H1 (cell line): ENCODE results near the gene GPR171. TPM values are rescaled to one million over a fixed set of nuclear protein-coding genes. Genes with fewer than 3 reads are reported as not detected.

Source experiments
- CTCF ChIA-PET: fragments of 300-600 bp; sonication (Branson Sonifier 250); formaldehyde crosslinking; loops from one replicate; lab custom pipeline; 2021; ENCODE audit not compliant: partially characterized antibody; lab: Charles Lee
- POLR2A ChIA-PET: fragments of 300-600 bp; sonication (Branson Sonifier 250); formaldehyde crosslinking; loops from one replicate; lab custom pipeline; 2021; ENCODE audit warnings: inconsistent platforms; ENCODE audit not compliant: partially characterized antibody; lab: Charles Lee
- DNase-seq, 2 experiments: peaks; one replicate each; pipeline versions ENCODE4 v3.0.0 to v3.0.0-alpha.2; 2010 to 2022; ENCODE audit warnings: low spot score in 2 of 2, low read depth in 1 of 2, mixed read lengths in 1 of 2
- FAIRE-seq: peaks from 2 replicates; lab custom pipeline; 2011; peaks lifted over from hg19 to GRCh38; lab: Jason Lieb, UNC
- H2AFZ ChIP-seq: 2 replicates; pipeline ENCODE4 v1.8.1; 2012; ENCODE audit warnings: low read length, inconsistent platforms
- H2AK5ac ChIP-seq: 2 replicates; pipeline ENCODE4 v1.6.1; 2013; ENCODE audit warnings: low read depth, low read length
- H2BK120ac ChIP-seq: replicated peaks from 2 replicates; pipeline ENCODE3; 2013; ENCODE audit warnings: low read depth, low read length, inconsistent platforms
- H2BK12ac ChIP-seq: 2 replicates; pipeline ENCODE4 v1.6.1; 2013; ENCODE audit warnings: low read depth, low read length
- H2BK15ac ChIP-seq: 2 replicates; pipeline ENCODE4 v1.6.1; 2013; ENCODE audit warnings: low read length
- H2BK20ac ChIP-seq: 2 replicates; pipeline ENCODE4 v1.6.1; 2013; ENCODE audit warnings: low read length
- H2BK5ac ChIP-seq: 2 replicates; pipeline ENCODE4 v1.6.1; 2013; ENCODE audit warnings: low read depth, low read length
- H3K14ac ChIP-seq: 2 replicates; pipeline ENCODE4 v1.6.1; 2013; ENCODE audit warnings: inconsistent platforms; ENCODE audit not compliant: insufficient read length
- H3K18ac ChIP-seq: 2 replicates; pipeline ENCODE4 v1.6.1; 2013; ENCODE audit warnings: low read length; ENCODE audit errors: extremely low read depth
- H3K23ac ChIP-seq: 2 replicates; pipeline ENCODE4 v1.6.1; 2013; ENCODE audit warnings: inconsistent platforms; ENCODE audit not compliant: insufficient read length
- H3K23me2 ChIP-seq: 2 replicates; pipeline ENCODE4 v1.6.1; 2013; ENCODE audit warnings: low read depth, low read length
- H3K27ac ChIP-seq: 2 replicates; pipeline ENCODE4 v1.6.1; 2011; ENCODE audit warnings: low read depth, low read length, inconsistent platforms
- H3K27me3 ChIP-seq, 4 experiments: replicated peaks in 1 of 4; 1 replicate in 1 of 4; 2 replicates in 3 of 4; pipeline versions ENCODE4 v1.6.1 to v1.8.1; 2011 to 2013; ENCODE audit warnings: low read length in 3 of 4, mild to moderate bottlenecking in 3 of 4, inconsistent platforms in 2 of 4, mixed read lengths in 2 of 4, moderate library complexity in 1 of 4; ENCODE audit not compliant: control insufficient read depth in 3 of 4, insufficient read depth in 3 of 4; ENCODE audit errors: extremely low read depth in 1 of 4
- H3K36me3 ChIP-seq, 4 experiments: 2 replicates each; pipeline versions ENCODE4 v1.6.1 to v1.8.1; 2011 to 2013; ENCODE audit warnings: mild to moderate bottlenecking in 4 of 4, low read length in 3 of 4, moderate library complexity in 2 of 4, control low read depth in 1 of 4, inconsistent platforms in 1 of 4; ENCODE audit not compliant: insufficient read depth in 4 of 4, control insufficient read depth in 2 of 4
- H3K4ac ChIP-seq: replicated peaks from 2 replicates; pipeline ENCODE3; 2013; ENCODE audit warnings: low read length, low read depth, mixed read lengths, inconsistent platforms; ENCODE audit not compliant: insufficient read length
- H3K4me1 ChIP-seq, 4 experiments: replicated peaks in 1 of 4; 1 replicate in 1 of 4; 2 replicates in 3 of 4; pipeline versions ENCODE4 v1.6.1 to v1.8.1; 2011 to 2013; ENCODE audit warnings: low read length in 3 of 4, inconsistent platforms in 2 of 4, mixed read lengths in 1 of 4; ENCODE audit not compliant: insufficient read depth in 4 of 4, control insufficient read depth in 3 of 4
- H3K4me2 ChIP-seq, 2 experiments: 2 replicates each; pipeline versions ENCODE4 v1.6.1 to v1.8.1; 2011 to 2013; ENCODE audit warnings: low read depth in 2 of 2, low read length in 2 of 2, control low read depth in 1 of 2, inconsistent platforms in 1 of 2, mild to moderate bottlenecking in 1 of 2; ENCODE audit not compliant: insufficient read depth in 1 of 2
- H3K4me3 ChIP-seq, 4 experiments: fragments of 200-600, 300-600 bp in 1 of 4; sonication (generic), shearing (Covaris generic), sonication (Bioruptor Twin) in 1 of 4; 2 replicates each; pipeline versions ENCODE4 v1.5.1 to v1.8.1; 2011 to 2016; ENCODE audit warnings: low read length in 4 of 4, low read depth in 3 of 4, control low read depth in 2 of 4, inconsistent platforms in 2 of 4, mild to moderate bottlenecking in 2 of 4, mixed read lengths in 1 of 4, moderate library complexity in 1 of 4; ENCODE audit not compliant: insufficient read depth in 2 of 4; ENCODE audit errors: extremely low read depth in 1 of 4
- H3K56ac ChIP-seq: replicated peaks from 2 replicates; pipeline ENCODE3; 2013; ENCODE audit warnings: low read depth, mild to moderate bottlenecking, mixed read lengths, low read length, inconsistent platforms; ENCODE audit not compliant: insufficient read length
- H3K79me1 ChIP-seq: 2 replicates; pipeline ENCODE4 v1.6.1; 2013; ENCODE audit warnings: low read depth, low read length, control low read depth
- H3K79me2 ChIP-seq, 2 experiments: 2 replicates each; pipeline versions ENCODE4 v1.6.1 to v1.8.1; 2012 to 2013; ENCODE audit warnings: low read length in 2 of 2, mild to moderate bottlenecking in 2 of 2, inconsistent platforms in 1 of 2; ENCODE audit not compliant: insufficient read depth in 2 of 2, control insufficient read depth in 1 of 2
- H3K9ac ChIP-seq, 4 experiments: replicated peaks in 1 of 4; 1 replicate in 1 of 4; 2 replicates in 3 of 4; pipeline versions ENCODE4 v1.6.1 to v1.8.1; 2011 to 2013; ENCODE audit warnings: low read depth in 3 of 4, low read length in 3 of 4, control low read depth in 2 of 4, mild to moderate bottlenecking in 2 of 4, moderate library complexity in 2 of 4, inconsistent platforms in 1 of 4; ENCODE audit errors: extremely low read depth in 1 of 4
- H3K9me3 ChIP-seq, 2 experiments: 2 replicates each; pipeline versions ENCODE4 v1.6.1 to v1.8.1; 2012 to 2013; ENCODE audit warnings: mild to moderate bottlenecking in 2 of 2, moderate library complexity in 2 of 2, control low read depth in 1 of 2, inconsistent platforms in 1 of 2, low read depth in 1 of 2, low read length in 1 of 2, mixed read lengths in 1 of 2; ENCODE audit not compliant: insufficient read depth in 2 of 2
- H4K20me1 ChIP-seq, 2 experiments: replicated peaks in 1 of 2; 2 replicates each; pipeline versions ENCODE3 to v1.8.1; 2011 to 2013; ENCODE audit warnings: inconsistent platforms in 2 of 2, low read length in 2 of 2, mild to moderate bottlenecking in 1 of 2; ENCODE audit not compliant: insufficient read depth in 2 of 2, control insufficient read depth in 1 of 2
- H4K5ac ChIP-seq: 2 replicates; pipeline ENCODE4 v1.6.1; 2013; ENCODE audit warnings: low read length, low read depth, mixed read lengths, inconsistent platforms; ENCODE audit not compliant: insufficient read length
- H4K8ac ChIP-seq: 2 replicates; pipeline ENCODE4 v1.8.0; 2013; ENCODE audit warnings: mild to moderate bottlenecking, moderate library complexity, low read length, inconsistent platforms; ENCODE audit not compliant: insufficient read depth; ENCODE audit errors: extremely low read depth
- H4K91ac ChIP-seq: replicated peaks from 2 replicates; pipeline ENCODE3; 2013; ENCODE audit warnings: low read length, mixed read lengths, inconsistent platforms; ENCODE audit not compliant: insufficient read length
- BACH1 ChIP-seq: IDR thresholded peaks from 2 replicates; pipeline ENCODE4 v1.6.1; 2012; ENCODE audit warnings: low read length, improper control_type of control experiment
- SAP30 ChIP-seq: fragments of 300-600 bp; sonication (generic); IDR thresholded peaks from 2 replicates; pipeline ENCODE4 v1.7.1; 2012; ENCODE audit warnings: low read length, moderate library complexity, mild to moderate bottlenecking, inconsistent platforms; ENCODE audit not compliant: insufficient read depth, insufficient replicate concordance
- SRF ChIP-seq: IDR thresholded peaks from 2 replicates; pipeline ENCODE4 v1.6.1; 2011; ENCODE audit warnings: mild to moderate bottlenecking, low read depth, low read length, moderate library complexity
- WGBS, 2 experiments: shearing (Covaris generic) in 1 of 2; methylation state at CpG; one replicate each; pipeline versions ENCODE4 v1.1.6 to v1.1.7; 2013 to 2015; ENCODE audit warnings: low lambda C conversion rate in 2 of 2, mixed read lengths in 2 of 2, inconsistent platforms in 1 of 2, low coverage in 1 of 2, missing lambda C conversion rate in 1 of 2; ENCODE audit not compliant: insufficient replicate concordance in 2 of 2, insufficient coverage in 1 of 2, insufficient read length in 1 of 2; ENCODE audit errors: extremely low coverage in 1 of 2, missing lambda C conversion rate in 1 of 2; 5-methylcytosine and 5-hydroxymethylcytosine counted together
- polyA plus RNA-seq, 7 experiments: library from polyadenylated mRNA; depleted of rRNA in 3 of 7; stranded (reverse) in 5 of 7; unstranded in 2 of 7; fragments of >200 nt in 5 of 7; fragments of 200-250 nt in 2 of 7; gene quantifications; 1 replicate in 5 of 7; 2 replicates in 1 of 7; 4 replicates in 1 of 7; pipeline versions ENCODE4 v1.2.1 to v1.2.3, GENCODE V29; 2011 to 2013; ENCODE audit warnings: missing spikeins in 2 of 7, mixed read lengths in 2 of 7
- total RNA-seq: library from RNA; stranded (reverse); fragmentation: NEBNext Ultra II Directional; extraction: Animal tissue kit (Norgen Biotek cat#: 25700); gene quantifications from 2 replicates; pipeline ENCODE4 v1.2.1, GENCODE V29; 2021

GPR171 gene
- total and polyA plus RNA-seq, 2 of the 8 experiments (the other 6 are each of a cell fraction or from before 2014, with no cell fraction given) = not detected

DNA sequence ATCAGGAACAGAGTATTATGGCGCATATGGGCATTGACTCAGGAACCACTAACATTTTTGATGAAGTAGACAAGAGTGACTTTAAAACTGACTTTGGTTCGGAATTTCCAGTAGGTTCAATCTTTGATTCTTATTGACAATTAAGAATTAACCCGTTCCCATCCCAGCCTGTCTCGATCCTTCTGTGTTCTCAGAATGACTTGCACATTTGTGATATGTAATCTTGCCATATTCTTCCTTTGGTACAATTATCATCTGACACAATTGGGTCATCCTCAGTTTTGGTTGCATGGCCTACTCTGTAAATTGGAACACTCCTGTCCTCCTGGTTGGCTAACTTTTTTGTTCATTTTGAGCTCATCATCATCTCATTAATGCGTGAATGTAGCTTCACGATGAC is 10.5 kb downstream of the GPR171 start:
- Histone ChIP-seq H2BK120ac (no peak overlapping the region), H3K9ac (no peak overlapping the region), H3K27ac (no peak overlapping the region), H4K8ac (no peak overlapping the region), H3K79me2 (no peaks in the 10 kb centered on the region), H3K4me3 (no peak overlapping the region), H4K20me1 (no peaks in the 10 kb centered on the region), H3K23me2 (no peaks in the 10 kb centered on the region), H3K18ac (no peak overlapping the region), H3K79me1 (no peaks in the 10 kb centered on the region), H3K23ac (no peak overlapping the region), H2BK20ac (no peak overlapping the region), H3K4me1 (no peaks in the 10 kb centered on the region), H3K56ac (no peak overlapping the region), H3K9me3 (no peaks in the 10 kb centered on the region), H2BK12ac (no peak overlapping the region), H4K5ac (no peak overlapping the region), H3K4ac (no peak overlapping the region), H3K14ac (no peak overlapping the region), H3K4me2 (no peak overlapping the region), H2BK15ac (no peak overlapping the region), H3K36me3 (peaks cover 3 to 11% (median 3%) of the 10 kb centered on the region in 4 experiments; a peak in 4 of 8 replicates), H2BK5ac (no peak overlapping the region), H4K91ac (no peak overlapping the region), H3K27me3 (peaks cover 0 to 1% (median 0%) of the 10 kb centered on the region in 4 experiments; a peak in 1 of 7 replicates), H2AFZ (no peak overlapping the region), H2AK5ac (no peak overlapping the region)
- ChIA-PET POLR2A (no interaction called here), CTCF (interaction anchor here (0.7 to 1.8 kb wide), 3 partner anchors 11 to 37 kb away, joined by 3 to 9 read pairs (median 4); no protein-coding TSS in a partner anchor)
- FAIRE-seq (no peak), DNase-seq (no peak)
- WGBS, 2 experiments = 94% methylated on average over 6 of the region's 6 CpGs; no CpG with 5 or more reads in 1 of the 2 experiments
- TF ChIP-seq SAP30 = no peak
- TF ChIP-seq SRF = no peak
- no peak for TF ChIP-seq BACH1
